Adrenal gland (tissue), 12 donors: Measurements from ENCODE around the gene RNF20. TPM values are rescaled to one million over a fixed set of nuclear protein-coding genes. Genes with fewer than 3 reads are reported as not detected.

Source experiments
- DNase-seq, 7 donors: peaks; one replicate each; pipeline ENCODE4 v3.0.0-alpha.2; 2019 to 2020
- H3K27ac ChIP-seq, 5 donors: fragments of 200-600 bp; sonication (generic) in 4 of 5; 1 replicate in 3 of 5; 2 replicates in 2 of 5; pipeline versions ENCODE4 v1.5.1 to v1.8.0; 2016 to 2020; ENCODE audit warnings: mild to moderate bottlenecking in 1 of 5
- H3K27me3 ChIP-seq: fragments of 200-600 bp; 2 replicates; pipeline ENCODE4 v1.8.0; 2021
- H3K36me3 ChIP-seq, 2 donors: fragments of 200-600 bp; replicated peaks in 1 of 2; 1 replicate in 1 of 2; 2 replicates in 1 of 2; pipeline versions ENCODE4 v1.5.1 to v1.8.0; 2018 to 2022
- H3K4me1 ChIP-seq, 2 donors: fragments of 200-600 bp; replicated peaks in 1 of 2; 1 replicate in 1 of 2; 2 replicates in 1 of 2; pipeline versions ENCODE4 v1.5.1 to v1.8.0; 2018 to 2021
- H3K4me3 ChIP-seq, 4 donors: fragments of 200-600 bp; sonication (generic) in 3 of 4; one replicate each; pipeline ENCODE4 v1.5.1; 2016 to 2018
- H3K9me3 ChIP-seq, 3 donors: fragments of 200-600 bp; sonication (generic) in 1 of 3; replicated peaks in 1 of 3; 1 replicate in 2 of 3; 2 replicates in 1 of 3; pipeline versions ENCODE4 v1.5.1 to v1.8.0; 2016 to 2021
- CTCF ChIP-seq, 6 experiments: fragments of 450-650 bp in 4 of 6; fragments of 200-600 bp in 2 of 6; sonication (generic) in 1 of 6; IDR thresholded peaks; 1 replicate in 5 of 6; 2 replicates in 1 of 6; pipeline versions ENCODE4 v1.5.1 to v1.8.0; 2016 to 2021; ENCODE audit warnings: antibody characterized with exemption in 6 of 6, mild to moderate bottlenecking in 2 of 6, moderate library complexity in 1 of 6
- POLR2A ChIP-seq, 2 donors: fragments of 450-650 bp; IDR thresholded peaks; one replicate each; pipeline ENCODE4 v1.6.1; 2017; ENCODE audit warnings: antibody characterized with exemption in 2 of 2, mild to moderate bottlenecking in 2 of 2, moderate library complexity in 1 of 2
- WGBS, 4 donors: extraction: QIAGEN DNeasy Blood & Tissue Kit in 2 of 4; methylation state at CpG; one replicate each; pipeline versions ENCODE4 v1.1.5 to v1.1.7; 2013 to 2017; 5-methylcytosine and 5-hydroxymethylcytosine counted together
- intact Hi-C, 2 donors: fragments of 100-400 bp; cut with DNase I; formaldehyde crosslinking; loops; one replicate each; pipeline versions ENCODE4 v1.14.1 to v1.15.0; 2022 to 2023
- polyA plus RNA-seq, 3 donors: library from polyadenylated mRNA; stranded (reverse); fragments of 200-250 nt in 2 of 3; fragments of 350-450 nt in 1 of 3; fragmentation: Illumina TruSeq in 1 of 3; extraction: RNeasy Lipid Tissue Mini Kit (QIAGEN cat#74804) in 1 of 3; gene quantifications; one replicate each; pipeline ENCODE4 v1.2.3, GENCODE V29; 2013 to 2014
- total RNA-seq, 9 donors: library from RNA; depleted of rRNA in 4 of 9; stranded (reverse); fragments of >200 nt in 4 of 9; fragments of 120-200 nt in 1 of 9; fragmentation: NEBNext Ultra II Directional in 1 of 9; extraction: Animal tissue kit (Norgen Biotek cat#: 25700) in 1 of 9; gene quantifications; one replicate each; pipeline versions ENCODE4 v1.1.0 to v1.2.4, GENCODE V29; 2013 to 2023
- donor health status: healthy with polysubstance abuse.
- donor health status: Bipolar disorder and iron deficiency.
- donor health status: DM: yes; HTN: yes; CAD: no.
- donor health status: DM: no; HTN: no; CAD: no.
- donor health status: DM: no; HTN: no; CAD: no.
- donor health status: DM: yes; HTN: yes; CAD: no.

Gene RNF20
- total and polyA plus RNA-seq, 12 donors: 13.5 to 46.8 (median 27.8) TPM

- Histone ChIP-seq H3K27me3 (no peaks in the 10 kb centered on the region), H3K36me3 (peaks cover 0 to 3% of the 10 kb centered on the region in 2 donors), H3K4me1 (no peaks in the 10 kb centered on the region), H3K9me3 (no peaks in the 10 kb centered on the region), H3K27ac (no peak overlapping the region), H3K4me3 (no peak overlapping the region)
- DNase-seq: no peak
- intact Hi-C loops: no loop called here
- 76 to 100% (median 85%) methylated on average over 1 of the region's 1 CpG for WGBS, 4 donors
- TF ChIP-seq CTCF (IDR thresholded peaks at IDR 0.05): no peak
- no peak for TF ChIP-seq POLR2A (IDR thresholded peaks at IDR 0.05)
Measured at GRCh38 chr9:101571114-101571513, 37.5 kb downstream of the RNF20 start.

- no peak overlapping the region for H3K27ac ChIP-seq
- intact Hi-C loops: no loop called here
- H3K4me3 ChIP-seq: no peak overlapping the region
- no peaks in the 10 kb centered on the region for H3K36me3 ChIP-seq
- TF ChIP-seq CTCF (IDR thresholded peaks at IDR 0.05): no peak
- no peak for TF ChIP-seq POLR2A (IDR thresholded peaks at IDR 0.05)
- no peak for DNase-seq
- no peaks in the 10 kb centered on the region for H3K4me1 ChIP-seq
- H3K27me3 ChIP-seq: no peaks in the 10 kb centered on the region
- WGBS, 4 donors: 64 to 89% (median 78%) methylated on average over 2 of the region's 2 CpGs
- H3K9me3 ChIP-seq: no peaks in the 10 kb centered on the region
Measured at GRCh38 chr9:101572316-101572715, 38.7 kb downstream of the RNF20 start.

GRCh38 chr9:101574731-101575333 lies 41.2 kb downstream of the RNF20 start:
- Histone ChIP-seq H3K27ac (no peak overlapping the region), H3K9me3 (no peaks in the 10 kb centered on the region), H3K4me3 (no peak overlapping the region), H3K4me1 (no peaks in the 10 kb centered on the region), H3K27me3 (no peaks in the 10 kb centered on the region), H3K36me3 (no peaks in the 10 kb centered on the region)
- no peak for DNase-seq
- intact Hi-C loops: no loop called here
- TF ChIP-seq CTCF (IDR thresholded peaks at IDR 0.05) (no peak), POLR2A (IDR thresholded peaks at IDR 0.05) (no peak)

GRCh38 chr9:101578378-101578777 lies 44.7 kb downstream of the RNF20 start:
- H3K36me3 ChIP-seq: no peaks in the 10 kb centered on the region
- H3K27ac ChIP-seq: no peak overlapping the region
- TF ChIP-seq CTCF (IDR thresholded peaks at IDR 0.05): no peak
- no peak for TF ChIP-seq POLR2A (IDR thresholded peaks at IDR 0.05)
- H3K27me3 ChIP-seq: no peaks in the 10 kb centered on the region
- intact Hi-C loops: no loop called here
- H3K9me3 ChIP-seq: no peaks in the 10 kb centered on the region
- WGBS, 4 donors: 31 to 47% (median 37%) methylated on average over 3 of the region's 3 CpGs
- no peaks in the 10 kb centered on the region for H3K4me1 ChIP-seq
- H3K4me3 ChIP-seq: no peak overlapping the region
- DNase-seq: peak in 1 of 7 donors; percentile 4
